Endothelial cell of hepatic sinusoid (primary cell): ENCODE results near the gene MIER3.
"Not testable (repeated sequence)": the region's sequence is repeated elsewhere in the genome, so short reads cannot be mapped to it uniquely, and the experiment has no call there.

Source experiments
- in situ Hi-C: cut with HindIII; loops from 2 replicates; pipeline ENCODE4 v1.10.0; 2017; ENCODE audit warnings: low sequenced_read_pairs

The MIER3 gene, protein sequence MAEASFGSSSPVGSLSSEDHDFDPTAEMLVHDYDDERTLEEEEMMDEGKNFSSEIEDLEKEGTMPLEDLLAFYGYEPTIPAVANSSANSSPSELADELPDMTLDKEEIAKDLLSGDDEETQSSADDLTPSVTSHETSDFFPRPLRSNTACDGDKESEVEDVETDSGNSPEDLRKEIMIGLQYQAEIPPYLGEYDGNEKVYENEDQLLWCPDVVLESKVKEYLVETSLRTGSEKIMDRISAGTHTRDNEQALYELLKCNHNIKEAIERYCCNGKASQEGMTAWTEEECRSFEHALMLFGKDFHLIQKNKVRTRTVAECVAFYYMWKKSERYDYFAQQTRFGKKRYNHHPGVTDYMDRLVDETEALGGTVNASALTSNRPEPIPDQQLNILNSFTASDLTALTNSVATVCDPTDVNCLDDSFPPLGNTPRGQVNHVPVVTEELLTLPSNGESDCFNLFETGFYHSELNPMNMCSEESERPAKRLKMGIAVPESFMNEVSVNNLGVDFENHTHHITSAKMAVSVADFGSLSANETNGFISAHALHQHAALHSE

GRCh38 chr5:56951946-56952691 is at the start of gene MIER3:
Gene MIER3 (minus strand): TSS chr5:56952123. CDS start chr5:56952102, 21 bp downstream.
- in situ Hi-C loops: no loop called here

- in situ Hi-C loops: no loop called here
These were observed 43.7 kb upstream of the MIER3 start for GRCh38 chr5:56995596-56995995.

- in situ Hi-C loops: no loop called here
These were observed 41.3 kb upstream of the MIER3 start for GRCh38 chr5:56993241-56993640.

DNA sequence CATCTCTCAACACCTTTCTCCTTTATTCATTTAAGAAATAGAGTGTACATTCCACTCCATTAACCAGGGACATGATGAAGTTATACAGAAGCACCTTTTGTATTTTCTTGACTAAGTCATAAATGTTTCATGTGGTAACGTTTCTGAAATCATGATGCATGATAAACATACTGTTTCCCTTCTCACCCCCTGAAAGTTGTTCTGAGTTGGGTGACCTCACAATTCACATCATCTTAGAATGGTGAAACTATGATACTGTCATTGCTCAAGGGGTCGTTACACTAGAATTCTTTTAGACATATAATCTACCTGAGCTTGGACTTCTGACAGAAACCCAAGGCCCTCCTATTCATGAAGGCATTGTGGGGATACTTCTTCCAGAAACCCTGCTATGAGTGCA is 37.8 kb upstream of the MIER3 start:
- in situ Hi-C loops: no loop called here

DNA sequence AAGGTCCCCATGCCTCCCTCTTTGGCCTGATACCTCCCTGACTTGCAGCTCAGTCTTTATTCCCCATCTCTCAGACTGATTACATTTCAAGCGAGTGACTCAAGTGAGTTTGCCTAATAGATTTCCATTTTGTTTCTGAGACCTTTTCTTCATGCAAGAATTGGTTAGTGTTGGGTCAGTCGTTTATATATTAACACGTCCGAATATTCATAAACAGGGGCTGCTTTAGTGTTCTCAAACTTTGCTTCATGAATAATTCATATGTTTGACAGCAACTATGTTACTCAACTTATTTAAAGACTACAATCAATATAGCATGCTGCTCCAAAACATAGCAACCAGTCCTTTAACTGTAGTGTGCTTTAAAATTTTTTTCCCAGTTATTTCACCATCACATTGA is 36.6 kb upstream of the MIER3 start:
- in situ Hi-C loops: no loop called here

DNA sequence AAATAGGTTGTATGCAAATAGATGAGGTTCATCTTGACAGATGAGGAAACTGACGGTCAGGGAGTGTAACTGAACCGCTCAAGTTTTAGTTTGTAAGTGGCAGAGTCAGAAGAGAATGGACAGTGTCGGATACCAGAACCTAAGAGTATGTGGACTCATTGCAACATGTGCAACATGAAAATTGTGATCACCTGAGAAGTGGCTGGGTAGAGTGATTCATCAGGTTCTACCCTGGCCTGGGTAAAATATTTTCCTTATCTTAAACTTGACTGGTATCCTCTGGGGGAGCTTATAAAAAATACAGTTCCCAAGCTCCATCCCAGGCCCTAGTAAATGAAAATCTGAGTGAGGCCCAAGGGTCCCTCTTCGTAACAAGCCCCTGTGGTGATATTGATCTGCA is 35.2 kb upstream of the MIER3 start:
- in situ Hi-C loops: no loop called here

DNA sequence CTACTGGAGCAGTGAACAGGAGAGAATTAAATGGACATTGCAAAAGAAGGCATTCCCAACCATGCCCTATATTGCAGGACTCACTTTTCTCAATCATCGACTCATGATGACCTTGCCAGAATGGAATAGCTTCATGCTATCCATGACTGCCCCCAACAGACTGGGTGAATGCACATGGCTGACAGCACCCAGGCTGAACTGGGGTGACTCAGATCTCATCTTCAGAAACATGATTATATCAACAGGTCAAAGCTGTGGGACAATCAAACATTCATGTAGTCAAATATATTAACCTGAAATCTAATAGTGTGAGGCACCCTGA is 34.7 kb upstream of the MIER3 start:
- in situ Hi-C loops: no loop called here

- in situ Hi-C loops: no loop called here
These were observed 34.2 kb upstream of the MIER3 start for GRCh38 chr5:56985936-56986625.

GRCh38 chr5:56984445-56984844 is 32.5 kb upstream of the MIER3 start:
- in situ Hi-C loops: no loop called here

DNA sequence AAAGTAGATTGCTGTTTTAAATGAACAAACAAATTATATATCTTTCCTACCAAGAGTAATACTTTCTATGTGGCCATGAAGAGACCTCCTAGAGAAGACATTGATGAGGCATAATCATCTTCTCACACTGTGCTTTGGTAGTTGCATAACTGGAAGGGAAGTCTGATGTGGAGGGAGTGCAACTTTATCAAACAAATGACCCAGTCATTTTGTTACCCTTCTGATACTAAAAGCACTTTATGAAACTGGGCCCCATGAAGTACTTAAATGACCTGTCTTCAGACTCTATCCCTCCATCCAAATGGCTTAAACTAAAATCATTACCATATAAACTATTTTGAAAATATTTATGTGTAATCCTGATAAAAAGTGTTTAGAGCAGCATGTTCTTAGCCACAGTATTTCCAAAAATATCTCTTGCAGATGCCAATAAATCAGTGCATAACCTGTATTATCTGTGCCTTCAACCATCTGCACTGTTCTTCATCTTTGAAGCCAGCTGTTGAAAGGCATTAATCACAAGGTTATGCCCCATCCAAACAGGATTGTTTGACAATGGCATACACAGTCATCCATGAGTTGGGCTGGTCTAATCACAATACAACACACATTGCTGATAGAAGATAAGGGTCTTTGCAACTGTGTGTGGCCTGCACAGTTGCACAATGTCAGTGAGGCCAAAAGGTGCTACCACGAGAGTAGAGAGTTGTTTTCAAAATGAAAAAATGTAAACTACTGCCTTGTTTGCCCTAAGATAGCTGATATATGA is 31.9 kb upstream of the MIER3 start:
- in situ Hi-C loops: no loop called here

DNA sequence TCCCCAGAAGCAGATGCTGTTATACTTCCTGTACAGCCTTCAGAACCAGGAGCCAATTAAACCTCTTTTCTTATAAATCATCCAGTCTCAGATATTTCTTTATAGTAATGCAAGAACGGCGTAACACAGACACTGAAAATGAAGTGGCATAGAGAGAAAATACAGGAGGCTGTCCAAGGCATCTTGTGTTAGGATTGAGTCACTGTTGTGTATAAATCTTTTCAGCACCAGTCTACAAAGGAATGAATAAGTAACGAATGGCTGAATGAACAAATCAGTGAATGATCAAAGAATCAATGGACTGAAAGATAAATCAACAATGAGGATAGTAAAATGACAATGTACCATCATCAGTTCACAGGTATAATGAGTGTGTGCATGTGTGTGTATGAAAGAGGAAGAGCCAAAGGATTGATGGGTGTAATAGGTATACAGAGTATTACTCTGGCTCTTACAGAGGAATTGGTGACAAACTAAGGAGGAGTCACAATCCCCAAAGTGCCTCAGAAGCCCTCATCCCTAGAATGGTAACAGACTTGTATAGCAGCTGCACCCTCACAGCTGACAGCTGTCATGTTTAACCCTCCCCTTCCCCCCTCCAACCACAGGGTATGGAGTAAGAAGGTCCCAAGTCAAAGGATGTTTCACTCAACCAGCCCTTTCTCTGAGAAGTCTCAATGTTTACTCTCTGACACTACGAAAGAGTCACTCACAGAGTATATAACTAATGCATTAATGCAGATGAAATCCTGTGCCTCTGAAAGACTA is 29.8 kb upstream of the MIER3 start:
- in situ Hi-C loops: no loop called here

DNA sequence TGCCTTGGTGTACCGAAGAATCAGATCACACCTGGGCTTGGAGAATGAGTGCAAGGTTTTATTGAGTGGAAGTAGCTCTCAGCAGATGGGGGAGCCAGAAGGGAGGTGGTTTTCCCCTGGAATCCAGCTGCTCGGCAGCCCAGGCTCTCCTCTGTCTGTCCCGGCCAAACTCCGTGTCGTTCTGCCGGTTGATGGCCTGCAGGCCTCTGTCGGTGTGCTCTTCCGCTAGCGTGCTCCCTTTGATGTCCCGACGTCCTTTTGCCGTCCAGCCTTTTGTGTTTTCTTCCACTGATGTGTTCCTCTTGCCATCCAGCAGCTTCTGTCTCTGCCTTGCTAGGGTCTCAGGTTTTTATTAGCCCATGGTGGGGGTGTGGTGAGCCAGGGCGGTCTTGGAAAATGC is 28.0 kb upstream of the MIER3 start:
- in situ Hi-C loops: no loop called here

DNA sequence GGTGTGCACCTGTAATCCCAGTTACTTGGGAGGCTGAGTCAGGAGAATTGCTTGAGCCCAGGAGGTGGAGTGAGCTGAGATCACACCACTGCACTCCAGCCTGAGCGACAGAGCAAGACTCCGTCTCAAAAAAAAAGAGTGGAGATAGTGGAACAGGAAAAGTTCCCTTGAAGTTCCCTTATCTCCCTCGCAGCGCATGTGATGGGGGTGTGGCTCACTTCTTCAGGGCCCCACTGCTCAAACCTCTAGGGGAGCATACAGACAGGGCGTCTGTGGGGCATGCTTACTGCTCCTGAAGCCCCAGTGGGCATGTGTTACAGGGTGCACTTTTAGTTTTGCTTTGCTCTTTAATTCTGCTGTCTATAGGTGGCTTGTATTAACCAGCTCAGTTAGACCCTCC is 27.6 kb upstream of the MIER3 start:
- in situ Hi-C loops: not testable (repeated sequence)

DNA sequence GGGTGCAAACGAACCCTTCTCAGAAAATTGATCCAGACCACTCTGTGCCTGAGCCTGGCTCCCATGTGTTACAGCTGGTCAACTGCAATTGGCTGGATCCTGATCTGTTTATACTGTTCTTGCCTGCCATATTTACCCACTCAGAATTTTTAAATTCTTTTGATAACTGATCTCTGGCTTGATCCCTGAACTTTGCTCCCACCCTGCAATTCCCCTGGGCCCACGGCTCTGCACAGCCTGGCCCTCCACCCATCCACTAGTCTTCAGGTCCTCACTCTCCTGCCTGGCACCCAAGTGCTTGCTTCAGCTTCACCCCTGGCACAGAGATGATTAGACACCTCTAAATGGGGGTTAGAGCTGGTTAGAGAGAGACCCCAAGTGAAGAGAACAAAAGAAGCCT is 25.9 kb upstream of the MIER3 start:
- in situ Hi-C loops: no loop called here

DNA sequence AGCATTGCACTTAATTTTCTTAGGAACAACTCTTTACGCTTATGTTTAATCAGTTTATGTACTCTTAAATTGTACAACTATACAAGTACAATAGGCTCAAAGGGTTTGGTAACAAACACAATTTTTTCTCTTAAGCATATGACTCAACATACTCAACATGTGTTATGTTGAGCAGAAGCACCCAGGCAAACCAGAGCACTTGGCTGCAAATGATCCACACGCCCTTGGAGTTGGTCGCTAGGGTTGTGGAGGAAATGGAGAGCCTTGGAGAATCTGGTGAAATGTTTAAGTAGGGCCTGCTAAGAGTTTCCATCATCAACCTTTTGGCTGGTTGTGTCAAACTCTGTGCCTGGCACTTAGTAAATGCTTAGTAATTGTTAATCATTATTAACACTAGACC is 25.1 kb upstream of the MIER3 start:
- in situ Hi-C loops: no loop called here

- in situ Hi-C loops: no loop called here
These were observed 22.3 kb upstream of the MIER3 start for GRCh38 chr5:56974241-56974640.

DNA sequence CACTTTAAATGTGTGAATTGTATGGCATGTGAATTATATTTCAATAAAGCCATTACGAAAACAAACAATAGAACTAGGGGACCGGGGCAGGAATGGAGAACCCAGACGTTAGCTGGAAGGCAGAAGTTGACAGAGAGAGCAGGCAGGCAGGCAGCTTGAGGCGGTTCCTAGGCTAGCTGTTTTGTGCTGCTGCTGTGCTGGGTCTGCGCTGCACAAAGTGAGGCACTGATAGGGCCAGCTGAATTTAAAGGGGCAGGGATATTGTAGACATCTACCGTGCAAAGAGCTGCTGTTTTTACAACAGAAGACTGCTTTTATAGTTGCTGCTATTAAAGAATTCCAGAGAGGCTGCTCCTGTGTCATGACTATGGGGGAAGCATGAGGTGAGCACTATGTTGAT is 21.6 kb upstream of the MIER3 start:
- in situ Hi-C loops: no loop called here

DNA sequence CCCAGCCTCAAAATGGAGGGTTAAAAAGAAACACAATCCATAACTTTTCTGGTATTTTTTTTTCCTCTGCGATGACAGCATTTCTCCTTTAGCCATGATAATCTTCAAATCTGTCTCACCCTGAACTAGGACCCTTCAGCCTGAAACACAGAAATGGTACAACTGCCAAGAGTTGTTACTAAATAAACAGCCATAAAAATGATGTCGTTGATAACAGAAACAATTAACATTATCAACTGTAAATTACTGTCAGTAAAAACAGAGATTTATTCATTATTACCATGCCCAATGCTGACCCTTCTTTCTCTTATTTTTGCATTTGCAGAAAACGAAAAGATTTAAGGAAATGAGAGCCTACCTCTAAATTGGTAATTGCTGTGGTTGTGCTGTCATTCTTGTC is 19.4 kb upstream of the MIER3 start:
- in situ Hi-C loops: no loop called here

- in situ Hi-C loops: no loop called here
These were observed 12.2 kb upstream of the MIER3 start for GRCh38 chr5:56964173-56964572.

DNA sequence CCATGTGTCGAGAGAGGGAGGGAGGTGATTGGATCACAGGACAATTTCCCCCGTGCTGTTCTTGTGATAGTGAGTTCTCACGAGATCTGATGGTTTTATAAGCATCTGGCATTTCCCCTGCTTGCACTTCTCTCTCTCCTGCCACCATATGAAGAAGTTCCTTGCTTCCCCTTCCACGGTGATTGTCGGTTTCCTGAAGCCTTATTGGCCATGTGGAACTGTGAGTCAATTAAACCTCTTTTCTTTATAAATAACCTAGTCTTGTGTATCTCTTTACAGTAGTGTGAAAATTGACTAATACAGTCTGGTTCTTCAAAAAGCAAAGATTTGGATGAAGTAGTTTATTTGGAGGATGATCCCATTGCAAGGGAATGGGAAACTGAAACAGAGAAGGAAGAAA is 11.3 kb upstream of the MIER3 start:
- in situ Hi-C loops: no loop called here
